Lower lobe of right lung (tissue), 2 donors: Measurements from ENCODE around the gene OS9. TPM values are rescaled to one million over a fixed set of nuclear protein-coding genes. Genes with fewer than 3 reads are reported as not detected.

Source experiments
- ATAC-seq, 2 donors: fragments of 200-7000 bp; cut with Tn5 transposase; one replicate each; pipeline ENCODE4 v1.9.1; 2020 to 2022; ENCODE audit warnings: mild to moderate bottlenecking in 2 of 2, moderate library complexity in 2 of 2
- DNase-seq: peaks from one replicate; pipeline ENCODE4 v3.0.0-alpha.2; 2020
- H3K27ac ChIP-seq: fragments of 200-600 bp; one replicate; pipeline ENCODE4 v1.8.0; 2022
- H3K27me3 ChIP-seq: fragments of 200-600 bp; one replicate; pipeline ENCODE4 v1.8.0; 2022; ENCODE audit warnings: low read depth
- H3K36me3 ChIP-seq: fragments of 200-600 bp; one replicate; pipeline ENCODE4 v1.8.0; 2022; ENCODE audit warnings: mild to moderate bottlenecking
- H3K4me1 ChIP-seq: fragments of 200-600 bp; one replicate; pipeline ENCODE4 v1.8.0; 2022
- H3K4me3 ChIP-seq: fragments of 200-600 bp; one replicate; pipeline ENCODE4 v1.8.0; 2022; ENCODE audit warnings: mild to moderate bottlenecking
- H3K9me3 ChIP-seq: fragments of 200-600 bp; one replicate; pipeline ENCODE4 v1.8.0; 2022
- CTCF ChIP-seq: fragments of 200-600 bp; IDR thresholded peaks from one replicate; pipeline ENCODE4 v1.8.0; 2022; ENCODE audit warnings: antibody characterized with exemption, mild to moderate bottlenecking
- intact Hi-C: fragments of 100-400 bp; cut with DNase I; formaldehyde crosslinking; loops from one replicate; pipeline ENCODE4 v1.11.0; 2022
- total RNA-seq: library from RNA; stranded (reverse); fragmentation: NEBNext Ultra II Directional; extraction: Animal tissue kit (Norgen Biotek cat#: 25700); gene quantifications from one replicate; pipeline ENCODE4 v1.2.1, GENCODE V29; 2021
- donor health status: DM: no; HTN: yes; CAD: no; lungs with severe emphysema.

OS9 gene
- total RNA-seq, 1 donor from 2014 or later: 294 TPM

- ATAC-seq: no peak
- peaks cover 44% of the 10 kb centered on the region for H3K27me3 ChIP-seq
- DNase-seq: no peak
- TF ChIP-seq CTCF: no peak
- intact Hi-C loops: no loop called here
- H3K4me1 ChIP-seq: peaks cover 18% of the 10 kb centered on the region
- no peak overlapping the region for H3K4me3 ChIP-seq
- peaks cover 9% of the 10 kb centered on the region for H3K36me3 ChIP-seq
- H3K9me3 ChIP-seq: no peaks in the 10 kb centered on the region
- no peak overlapping the region for H3K27ac ChIP-seq
These were observed 38.3 kb downstream of the OS9 start for GRCh38 chr12:57732270-57732669.

GRCh38 chr12:57732726-57733593 lies 39.0 kb downstream of the OS9 start:
- intact Hi-C loops: no loop called here
- DNase-seq: no peak
- ATAC-seq: no peak
- Histone ChIP-seq H3K27me3 (peaks cover 51% of the 10 kb centered on the region), H3K4me1 (peaks cover 25% of the 10 kb centered on the region), H3K4me3 (no peak overlapping the region), H3K9me3 (no peaks in the 10 kb centered on the region), H3K36me3 (peaks cover 9% of the 10 kb centered on the region), H3K27ac (no peak overlapping the region)
- no peak for TF ChIP-seq CTCF

DNA sequence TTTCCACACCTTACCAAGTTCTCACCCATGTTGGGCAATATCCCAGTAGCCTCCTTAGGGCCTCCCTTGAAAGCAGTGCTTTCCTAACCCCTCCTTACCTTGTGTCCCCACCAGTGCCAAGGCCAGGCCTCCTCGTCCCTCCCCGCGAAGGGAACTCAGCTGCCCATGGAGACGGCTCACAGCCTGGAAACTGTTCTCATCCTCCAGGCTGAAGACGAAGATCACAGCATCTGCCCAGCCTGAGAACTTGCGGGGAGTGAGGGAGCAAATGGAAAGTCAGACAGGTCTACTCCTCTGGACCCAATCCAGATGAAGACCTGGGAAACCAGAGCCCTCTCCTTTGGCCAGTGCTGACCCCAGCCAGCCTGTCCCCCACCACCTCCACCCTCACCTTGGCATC lies 40.0 kb downstream of the OS9 start:
- no peak for DNase-seq
- H3K9me3 ChIP-seq: no peaks in the 10 kb centered on the region

DNA sequence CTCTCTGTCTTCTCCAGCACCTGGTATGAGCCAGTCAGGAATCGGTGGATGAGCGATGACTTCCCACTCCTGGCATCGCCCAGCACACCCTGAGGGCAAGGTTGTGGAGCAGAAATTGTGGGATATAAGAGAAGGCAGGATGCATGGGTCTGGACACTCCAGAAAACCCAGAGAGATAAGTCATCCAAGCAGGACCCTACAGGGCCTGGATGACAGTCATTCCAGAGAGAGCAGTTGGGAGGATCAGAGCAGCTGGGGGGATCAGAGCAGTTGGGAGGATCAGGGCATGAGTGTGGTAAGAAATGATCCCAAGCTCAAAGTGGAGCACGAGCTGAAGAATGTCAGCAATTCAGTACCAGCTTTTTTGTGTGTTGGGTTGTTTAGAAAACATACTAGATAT lies 40.7 kb downstream of the OS9 start:
- Histone ChIP-seq H3K4me3 (no peak overlapping the region), H3K27me3 (peaks cover 64% of the 10 kb centered on the region), H3K4me1 (peaks cover 36% of the 10 kb centered on the region), H3K9me3 (no peaks in the 10 kb centered on the region), H3K36me3 (peaks cover 9% of the 10 kb centered on the region), H3K27ac (no peak overlapping the region)
- TF ChIP-seq CTCF: no peak
- DNase-seq (no peak), ATAC-seq (no peak)
- intact Hi-C loops: no loop called here

More for the DNA sequence above, 40.0 kb downstream of the OS9 start:
- intact Hi-C loops: no loop called here
- Histone ChIP-seq H3K4me1 (peaks cover 30% of the 10 kb centered on the region), H3K27me3 (peaks cover 59% of the 10 kb centered on the region), H3K27ac (no peak overlapping the region), H3K4me3 (no peak overlapping the region), H3K36me3 (peaks cover 9% of the 10 kb centered on the region)
- ATAC-seq: no peak
- no peak for TF ChIP-seq CTCF

DNA sequence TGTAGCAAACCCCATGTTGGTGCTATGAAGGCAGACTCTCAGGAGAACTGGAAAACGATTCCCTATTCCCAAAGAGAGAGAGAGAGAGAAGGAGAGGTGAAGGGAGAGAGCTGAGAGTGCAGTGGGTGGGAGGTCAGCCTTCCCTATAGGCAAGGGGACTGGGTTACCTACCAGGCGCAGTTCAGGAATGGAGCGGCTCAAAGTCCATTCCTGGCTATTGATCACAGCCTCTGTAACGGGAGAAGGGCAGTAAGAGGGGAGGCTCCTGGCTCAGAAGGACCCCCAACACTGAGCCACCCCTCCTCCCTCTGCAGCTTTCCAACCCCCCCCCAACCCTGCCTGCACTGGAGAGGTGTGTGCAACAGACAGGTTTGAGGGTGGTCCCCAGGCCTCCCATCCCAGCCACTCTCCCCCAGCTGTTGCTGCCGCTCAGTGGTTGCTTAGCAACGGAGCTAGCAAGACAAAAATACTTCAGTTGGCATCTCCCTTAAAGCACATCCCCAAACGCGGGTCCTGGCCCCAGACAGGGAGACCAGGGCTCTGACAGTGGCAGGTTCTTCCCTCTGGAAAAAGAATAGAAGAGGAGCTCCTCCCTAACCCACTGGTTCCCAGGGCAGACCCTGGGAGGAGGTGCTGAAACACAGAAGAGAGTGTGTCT lies 41.4 kb downstream of the OS9 start:
- ATAC-seq (no peak), DNase-seq (no peak)
- H3K4me1 ChIP-seq: peaks cover 36% of the 10 kb centered on the region
- no peaks in the 10 kb centered on the region for H3K9me3 ChIP-seq
- H3K27me3 ChIP-seq: peaks cover 66% of the 10 kb centered on the region
- H3K36me3 ChIP-seq: peaks cover 9% of the 10 kb centered on the region
- no peak for TF ChIP-seq CTCF
- H3K27ac ChIP-seq: no peak overlapping the region
- no peak overlapping the region for H3K4me3 ChIP-seq
- intact Hi-C loops: no loop called here
